ENCODE measurements around the gene IWS1. TPM values are rescaled to one million over a fixed set of nuclear protein-coding genes. Genes with fewer than 3 reads are reported as not detected.

IWS1 gene
- total and polyA plus RNA-seq, 9 of the 15 experiments (the other 6 are each of a cell fraction or from before 2014, with no cell fraction given), result 20.8 to 67.2 (median 46.6) TPM

DNA sequence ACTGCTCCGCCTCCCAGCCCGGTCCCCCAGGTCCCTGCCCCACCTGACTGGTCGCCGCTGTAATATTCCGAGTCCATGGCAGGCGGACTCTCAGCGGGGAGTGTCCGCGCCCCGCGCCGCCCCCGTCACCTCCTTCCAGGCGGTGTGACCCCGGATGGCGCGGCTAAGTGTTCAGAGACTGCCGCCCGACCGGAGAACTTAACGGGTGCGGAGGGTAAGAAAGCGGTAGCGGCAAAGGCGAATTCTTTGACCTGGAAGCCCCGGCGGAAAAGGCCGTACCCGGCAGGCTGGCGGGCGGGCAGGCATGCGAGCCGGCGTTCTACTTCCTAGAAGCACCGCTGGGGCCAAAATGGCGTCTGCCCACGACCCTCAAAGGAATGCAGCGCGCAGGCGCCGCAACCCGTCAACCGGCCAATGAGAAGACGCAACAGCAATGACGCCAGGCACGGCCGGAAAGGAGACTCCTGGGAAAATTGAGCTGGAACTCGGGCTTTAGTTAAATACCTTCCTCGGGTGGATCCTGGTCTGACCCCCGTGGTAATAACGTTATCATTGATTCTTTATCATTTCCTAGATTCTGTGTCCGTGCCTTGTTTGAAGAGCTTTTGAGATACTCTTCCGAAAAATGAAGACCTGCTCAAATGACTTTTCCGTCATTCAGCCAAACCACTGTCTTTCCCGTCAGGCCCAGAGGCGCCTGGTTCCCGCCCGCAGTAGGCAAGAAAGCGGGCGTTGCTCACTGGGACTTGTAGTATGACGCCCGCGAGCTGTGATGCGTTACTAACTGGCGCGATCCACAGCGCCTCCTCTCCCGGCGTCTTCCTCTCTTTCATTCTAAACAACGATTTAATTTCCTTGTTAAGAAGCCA lies at the start of gene IWS1 (continued):
- no peak; a peak in 1 of 4 replicates for TF ChIP-seq CSDE1 (IDR thresholded peaks at IDR 0.05)
- TF ChIP-seq, protein P1, sequence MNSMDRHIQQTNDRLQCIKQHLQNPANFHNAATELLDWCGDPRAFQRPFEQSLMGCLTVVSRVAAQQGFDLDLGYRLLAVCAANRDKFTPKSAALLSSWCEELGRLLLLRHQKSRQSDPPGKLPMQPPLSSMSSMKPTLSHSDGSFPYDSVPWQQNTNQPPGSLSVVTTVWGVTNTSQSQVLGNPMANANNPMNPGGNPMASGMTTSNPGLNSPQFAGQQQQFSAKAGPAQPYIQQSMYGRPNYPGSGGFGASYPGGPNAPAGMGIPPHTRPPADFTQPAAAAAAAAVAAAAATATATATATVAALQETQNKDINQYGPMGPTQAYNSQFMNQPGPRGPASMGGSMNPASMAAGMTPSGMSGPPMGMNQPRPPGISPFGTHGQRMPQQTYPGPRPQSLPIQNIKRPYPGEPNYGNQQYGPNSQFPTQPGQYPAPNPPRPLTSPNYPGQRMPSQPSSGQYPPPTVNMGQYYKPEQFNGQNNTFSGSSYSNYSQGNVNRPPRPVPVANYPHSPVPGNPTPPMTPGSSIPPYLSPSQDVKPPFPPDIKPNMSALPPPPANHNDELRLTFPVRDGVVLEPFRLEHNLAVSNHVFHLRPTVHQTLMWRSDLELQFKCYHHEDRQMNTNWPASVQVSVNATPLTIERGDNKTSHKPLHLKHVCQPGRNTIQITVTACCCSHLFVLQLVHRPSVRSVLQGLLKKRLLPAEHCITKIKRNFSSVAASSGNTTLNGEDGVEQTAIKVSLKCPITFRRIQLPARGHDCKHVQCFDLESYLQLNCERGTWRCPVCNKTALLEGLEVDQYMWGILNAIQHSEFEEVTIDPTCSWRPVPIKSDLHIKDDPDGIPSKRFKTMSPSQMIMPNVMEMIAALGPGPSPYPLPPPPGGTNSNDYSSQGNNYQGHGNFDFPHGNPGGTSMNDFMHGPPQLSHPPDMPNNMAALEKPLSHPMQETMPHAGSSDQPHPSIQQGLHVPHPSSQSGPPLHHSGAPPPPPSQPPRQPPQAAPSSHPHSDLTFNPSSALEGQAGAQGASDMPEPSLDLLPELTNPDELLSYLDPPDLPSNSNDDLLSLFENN (IDR thresholded peaks at IDR 0.05; ENCODE audit: low read depth in 2 of 2, low read length in 2 of 2), result no peak
- TF ChIP-seq CBX5 (IDR thresholded peaks at IDR 0.05; ENCODE audit: borderline replicate concordance, low read depth), result no peak
- TF ChIP-seq RFX5 (IDR thresholded peaks at IDR 0.05; ENCODE audit: low read depth, low read length), result 0 out of 2 replicates have a peak, but pooled peaks have one; percentile 57
- TF ChIP-seq HDAC2 (IDR thresholded peaks at IDR 0.05), result 0 out of 2 replicates have a peak, but pooled peaks have one; percentile 30
- TF ChIP-seq, protein P2, sequence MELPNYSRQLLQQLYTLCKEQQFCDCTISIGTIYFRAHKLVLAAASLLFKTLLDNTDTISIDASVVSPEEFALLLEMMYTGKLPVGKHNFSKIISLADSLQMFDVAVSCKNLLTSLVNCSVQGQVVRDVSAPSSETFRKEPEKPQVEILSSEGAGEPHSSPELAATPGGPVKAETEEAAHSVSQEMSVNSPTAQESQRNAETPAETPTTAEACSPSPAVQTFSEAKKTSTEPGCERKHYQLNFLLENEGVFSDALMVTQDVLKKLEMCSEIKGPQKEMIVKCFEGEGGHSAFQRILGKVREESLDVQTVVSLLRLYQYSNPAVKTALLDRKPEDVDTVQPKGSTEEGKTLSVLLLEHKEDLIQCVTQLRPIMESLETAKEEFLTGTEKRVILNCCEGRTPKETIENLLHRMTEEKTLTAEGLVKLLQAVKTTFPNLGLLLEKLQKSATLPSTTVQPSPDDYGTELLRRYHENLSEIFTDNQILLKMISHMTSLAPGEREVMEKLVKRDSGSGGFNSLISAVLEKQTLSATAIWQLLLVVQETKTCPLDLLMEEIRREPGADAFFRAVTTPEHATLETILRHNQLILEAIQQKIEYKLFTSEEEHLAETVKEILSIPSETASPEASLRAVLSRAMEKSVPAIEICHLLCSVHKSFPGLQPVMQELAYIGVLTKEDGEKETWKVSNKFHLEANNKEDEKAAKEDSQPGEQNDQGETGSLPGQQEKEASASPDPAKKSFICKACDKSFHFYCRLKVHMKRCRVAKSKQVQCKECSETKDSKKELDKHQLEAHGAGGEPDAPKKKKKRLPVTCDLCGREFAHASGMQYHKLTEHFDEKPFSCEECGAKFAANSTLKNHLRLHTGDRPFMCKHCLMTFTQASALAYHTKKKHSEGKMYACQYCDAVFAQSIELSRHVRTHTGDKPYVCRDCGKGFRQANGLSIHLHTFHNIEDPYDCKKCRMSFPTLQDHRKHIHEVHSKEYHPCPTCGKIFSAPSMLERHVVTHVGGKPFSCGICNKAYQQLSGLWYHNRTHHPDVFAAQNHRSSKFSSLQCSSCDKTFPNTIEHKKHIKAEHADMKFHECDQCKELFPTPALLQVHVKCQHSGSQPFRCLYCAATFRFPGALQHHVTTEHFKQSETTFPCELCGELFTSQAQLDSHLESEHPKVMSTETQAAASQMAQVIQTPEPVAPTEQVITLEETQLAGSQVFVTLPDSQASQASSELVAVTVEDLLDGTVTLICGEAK (IDR thresholded peaks at IDR 0.05), result peak; percentile 37; the same call in 1 of the 2 replicates
- TF ChIP-seq, protein P2 (CRISPR knock-in tag; IDR thresholded peaks at IDR 0.05), result no peak
- TF ChIP-seq ZFP36 (IDR thresholded peaks at IDR 0.05; ENCODE audit: low read depth, low read length, partially characterized antibody), result no peak
- TF ChIP-seq RCOR1 (IDR thresholded peaks at IDR 0.05; ENCODE audit: borderline replicate concordance in 1 of 2, low read depth in 2 of 2, low read length in 2 of 2), result 0 out of 4 replicates have a peak, but pooled peaks of 1 of the 2 experiments have one; percentile 5
- TF ChIP-seq, protein P3, sequence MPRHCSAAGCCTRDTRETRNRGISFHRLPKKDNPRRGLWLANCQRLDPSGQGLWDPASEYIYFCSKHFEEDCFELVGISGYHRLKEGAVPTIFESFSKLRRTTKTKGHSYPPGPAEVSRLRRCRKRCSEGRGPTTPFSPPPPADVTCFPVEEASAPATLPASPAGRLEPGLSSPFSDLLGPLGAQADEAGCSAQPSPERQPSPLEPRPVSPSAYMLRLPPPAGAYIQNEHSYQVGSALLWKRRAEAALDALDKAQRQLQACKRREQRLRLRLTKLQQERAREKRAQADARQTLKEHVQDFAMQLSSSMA (CRISPR knock-in tag; IDR thresholded peaks at IDR 0.05), result no peak
- no peak for TF ChIP-seq ZFP30 (CRISPR knock-in tag; IDR thresholded peaks at IDR 0.05; ENCODE audit: borderline replicate concordance)
- TF ChIP-seq MYC (IDR thresholded peaks at IDR 0.05; ENCODE audit: low read depth, low read length), result peak; percentile 82
- peak; percentile 37; the same call in 1 of the 2 replicates for TF ChIP-seq MYC (CRISPR knock-in tag; IDR thresholded peaks at IDR 0.05; ENCODE audit: borderline replicate concordance, low read depth)
- no peak for TF ChIP-seq PHB (CRISPR knock-in tag; IDR thresholded peaks at IDR 0.05)
